Fibroblast of lung (primary cell): ENCODE measurements around the gene AKAP3.

Experiments
- CTCF ChIP-seq, 2 donors: IDR thresholded peaks in 1 of 2; conservative IDR thresholded peaks in 1 of 2; 1 replicate in 1 of 2; 2 replicates in 1 of 2; pipeline ENCODE4 v1.5.1; 2011 to 2012; ENCODE audit warnings: low read length in 2 of 2, control low read depth in 1 of 2, inconsistent platforms in 1 of 2, low read depth in 1 of 2, mild to moderate bottlenecking in 1 of 2
- EZH2 ChIP-seq: IDR thresholded peaks from 2 replicates; pipeline ENCODE4 v1.5.1; 2012; ENCODE audit warnings: low read length, control low read depth, mild to moderate bottlenecking; ENCODE audit errors: missing control alignments

- TF ChIP-seq CTCF (conservative IDR thresholded peaks at IDR 0.05 in 1 of 2, IDR thresholded peaks at IDR 0.05 in 1 of 2; ENCODE audit: low read depth in 1 of 2, low read length in 2 of 2), result no peak
- TF ChIP-seq EZH2, result no peak
These were observed 20.4 kb downstream of the AKAP3 start for GRCh38 chr12:4628406-4628805.
